Fibroblast of skin of right biceps (primary cell): ENCODE results near the gene SELENOW.

Experiments used
- DNase-seq: peaks from one replicate; pipeline ENCODE4 v3.0.0-alpha.2; 2013

Gene SELENOW

DNA sequence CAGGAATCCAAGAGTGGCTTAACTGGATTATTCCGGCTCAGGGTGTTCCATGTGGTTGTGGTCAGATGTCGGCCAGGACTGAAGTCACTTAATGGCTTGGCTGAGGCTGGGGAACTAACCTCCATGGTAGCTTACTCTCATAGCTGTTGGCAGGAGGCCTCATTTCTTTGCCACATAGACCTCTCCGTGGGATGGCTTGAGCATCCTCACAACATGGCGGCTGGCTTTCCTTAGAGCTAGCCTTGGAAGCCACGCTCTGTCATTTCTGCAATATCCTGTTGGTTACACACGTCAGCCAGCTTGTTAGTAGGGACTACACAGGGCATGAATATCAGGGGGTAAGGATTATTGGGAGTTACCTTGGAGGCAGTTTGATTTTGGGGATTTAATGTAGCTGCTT is 48.3 kb downstream of the SELENOW start:
- DNase-seq: no peak

DNA sequence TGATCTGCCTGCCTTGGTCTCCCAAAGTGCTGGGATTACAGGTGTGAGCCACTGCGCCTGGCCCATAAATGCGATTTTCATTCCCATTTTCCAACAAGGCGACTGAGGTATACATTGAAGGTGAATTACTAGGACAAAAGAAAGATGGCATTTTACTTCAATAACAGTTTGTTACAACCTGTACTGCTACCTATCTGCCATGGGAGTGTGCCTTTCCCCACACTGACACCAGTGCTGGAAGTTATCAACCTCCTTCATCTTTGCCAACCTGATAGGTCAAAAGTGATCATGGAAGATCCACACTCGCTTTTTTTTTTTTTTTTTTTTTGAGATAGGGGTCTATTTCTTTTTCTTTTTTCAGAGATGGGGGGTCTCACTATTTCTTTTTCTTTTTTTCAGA is 54.2 kb downstream of the SELENOW start:
- no peak for DNase-seq
